Inflammatory macrophage treated with lipopolysaccharide for 4 hours (primary cell): ENCODE measurements around the gene ACSL3.

Experiments used
- DNase-seq: peaks from one replicate; pipeline ENCODE4 v3.0.0-alpha.2; 2020

The ACSL3 gene

GRCh38 chr2:222944552-222944951 is 83.7 kb downstream of the ACSL3 start:
- no peak for DNase-seq

- no peak for DNase-seq
Measured at GRCh38 chr2:222944971-222945740, 84.3 kb downstream of the ACSL3 start.

- DNase-seq: no peak
Measured at GRCh38 chr2:222945887-222946286, 85.1 kb downstream of the ACSL3 start.

GRCh38 chr2:222946700-222947287 is 86.0 kb downstream of the ACSL3 start:
- no peak for DNase-seq

GRCh38 chr2:222949073-222949472 is 88.2 kb downstream of the ACSL3 start:
- no peak for DNase-seq

- no peak for DNase-seq
Measured at GRCh38 chr2:222949690-222950323, 89.0 kb downstream of the ACSL3 start.

- DNase-seq: peak; percentile 56
Measured at GRCh38 chr2:222950638-222951285, 89.9 kb downstream of the ACSL3 start.

GRCh38 chr2:222952204-222952603 is 91.4 kb downstream of the ACSL3 start:
- DNase-seq: no peak

- DNase-seq: peak; percentile 65
Measured at GRCh38 chr2:222955008-222955407, 94.2 kb downstream of the ACSL3 start.

- no peak for DNase-seq
Measured at GRCh38 chr2:222959358-222959757, 98.5 kb downstream of the ACSL3 start.

- DNase-seq: peak; percentile 79
Measured at GRCh38 chr2:222960126-222960525, 99.3 kb downstream of the ACSL3 start.

GRCh38 chr2:222963641-222964040 is 102.8 kb downstream of the ACSL3 start:
- no peak for DNase-seq

GRCh38 chr2:222964376-222965031 is 103.7 kb downstream of the ACSL3 start:
- DNase-seq: no peak

GRCh38 chr2:222965555-222965954 is 104.7 kb downstream of the ACSL3 start:
- no peak for DNase-seq

GRCh38 chr2:222968550-222969155 is 107.8 kb downstream of the ACSL3 start:
- no peak for DNase-seq

GRCh38 chr2:222969491-222969890 is 108.7 kb downstream of the ACSL3 start:
- DNase-seq: no peak

- DNase-seq: no peak
Measured at GRCh38 chr2:222972420-222972819, 111.6 kb downstream of the ACSL3 start.

- no peak for DNase-seq
Measured at GRCh38 chr2:222973237-222973636, 112.4 kb downstream of the ACSL3 start.

- no peak for DNase-seq
Measured at GRCh38 chr2:222973733-222974132, 112.9 kb downstream of the ACSL3 start.

GRCh38 chr2:222976521-222977061 is 115.8 kb downstream of the ACSL3 start:
- peak; percentile 42 for DNase-seq

- DNase-seq: no peak
Measured at GRCh38 chr2:222977121-222977520, 116.3 kb downstream of the ACSL3 start.

- no peak for DNase-seq
Measured at GRCh38 chr2:222978850-222979249, 118.0 kb downstream of the ACSL3 start.
